GM18909 (cell line): ENCODE measurements around the gene EIPR1.
A peak's percentile ranks its signal among the peaks of the same experiment; 100 is the strongest.

ENCODE experiments used
- ATAC-seq: cut with Tn5 transposase; IDR thresholded peaks from one replicate; pipeline ENCODE4 v1.9.1; 2021; ENCODE audit warnings: mild to moderate bottlenecking; ENCODE audit not compliant: unreplicated experiment, poor library complexity

EIPR1 gene

DNA sequence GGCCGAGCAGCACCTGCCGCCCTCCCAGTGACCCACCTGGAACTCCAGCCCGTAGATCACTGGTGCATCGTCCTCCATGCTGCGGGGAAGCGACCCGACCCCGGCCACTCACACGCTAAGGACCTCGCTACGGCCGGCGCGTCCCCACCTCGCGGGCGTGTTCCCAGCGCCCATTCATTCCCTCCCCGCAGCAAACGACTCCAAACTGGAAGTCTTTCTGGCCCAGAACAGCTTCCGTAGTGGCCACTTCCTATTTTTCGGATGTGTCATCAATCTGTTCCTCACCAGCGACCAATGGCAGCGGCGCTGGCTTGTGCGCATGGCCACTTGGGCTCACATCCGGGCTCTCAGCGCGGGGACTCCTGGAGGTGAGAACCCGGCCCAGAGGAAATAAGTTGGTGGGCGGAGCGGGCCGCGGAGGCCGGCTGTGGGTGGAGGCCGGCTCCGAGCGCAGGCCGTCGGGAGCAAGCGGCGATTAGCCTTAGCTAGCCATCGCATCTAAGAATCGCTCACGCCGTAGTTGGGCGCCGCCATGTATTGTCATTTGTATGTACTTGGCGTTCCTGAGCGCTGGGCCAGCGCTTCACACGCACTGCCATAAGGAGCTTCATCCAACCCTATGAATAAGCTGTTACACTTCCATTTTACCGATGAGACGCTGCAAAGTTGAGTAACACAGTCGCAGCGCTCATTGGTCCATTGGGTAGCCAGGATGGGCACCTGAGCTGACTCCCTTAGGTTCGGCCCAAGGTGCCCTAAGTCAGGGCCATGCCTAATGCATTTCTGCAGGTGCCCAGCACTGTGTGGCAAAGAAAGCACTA, at the start of gene EIPR1:
Gene EIPR1 (minus strand): TSS at position 207 of the 821 bp plus-strand sequence. CDS start 129 bp downstream, at position 78.
- ATAC-seq = peak; percentile 86

- no peak for ATAC-seq
Measured at GRCh38 chr2:3427272-3427671, 49.7 kb upstream of the EIPR1 start.

DNA sequence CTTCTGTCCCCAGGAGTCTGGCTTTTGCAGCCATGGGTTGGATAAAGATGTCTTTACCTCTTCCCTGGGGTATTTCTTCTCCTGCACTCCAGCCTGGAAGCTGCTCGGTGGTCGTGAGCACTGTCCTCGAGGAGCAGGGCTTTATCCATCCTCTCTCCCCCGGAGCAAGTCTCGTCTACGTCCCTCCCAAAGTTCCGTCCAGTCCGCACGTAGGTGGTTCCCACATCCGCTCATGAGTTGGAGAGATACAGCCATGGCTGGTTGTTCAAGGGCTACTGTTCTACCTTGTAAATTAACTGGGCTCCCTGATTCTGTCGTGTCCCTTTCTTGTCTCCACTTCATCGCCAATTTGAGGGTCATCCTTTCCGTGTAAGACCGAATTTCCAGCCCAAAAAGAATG, 49.0 kb upstream of the EIPR1 start:
- ATAC-seq = no peak

GRCh38 chr2:3424171-3424795, 46.7 kb upstream of the EIPR1 start:
- no peak for ATAC-seq

DNA sequence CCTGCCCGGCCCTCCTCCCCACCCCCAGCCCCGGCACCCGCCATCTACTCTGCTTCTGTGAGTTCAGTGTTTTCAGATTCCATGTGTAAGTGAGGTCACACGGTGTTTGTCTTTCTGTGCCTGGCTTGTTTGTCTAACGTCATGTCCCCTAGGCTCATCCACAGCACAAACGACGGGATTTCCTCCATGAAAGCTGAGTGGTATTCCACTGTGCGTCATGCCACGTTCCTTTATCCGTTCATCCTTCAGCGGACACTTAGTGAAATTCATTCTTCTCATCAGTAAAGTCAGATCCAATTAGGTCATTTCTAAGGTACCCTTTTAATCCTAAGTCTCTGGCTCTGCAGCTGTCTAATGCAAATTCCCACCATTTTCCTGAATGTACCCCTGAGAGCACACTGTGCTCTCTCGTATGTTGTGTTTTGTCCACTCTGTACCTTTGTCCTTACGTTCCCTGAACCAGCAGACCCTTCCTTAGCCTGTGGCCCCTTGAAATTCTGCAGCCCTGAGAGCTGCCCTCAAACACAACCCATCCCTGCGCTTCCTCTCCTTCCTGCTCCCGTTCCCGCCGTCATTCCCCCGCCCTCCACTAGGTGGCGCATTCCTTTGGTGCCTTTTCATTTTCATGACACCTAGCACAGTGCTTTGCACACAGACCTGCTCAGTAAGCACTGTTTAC, 46.0 kb upstream of the EIPR1 start:
- peak; percentile 59 for ATAC-seq

DNA sequence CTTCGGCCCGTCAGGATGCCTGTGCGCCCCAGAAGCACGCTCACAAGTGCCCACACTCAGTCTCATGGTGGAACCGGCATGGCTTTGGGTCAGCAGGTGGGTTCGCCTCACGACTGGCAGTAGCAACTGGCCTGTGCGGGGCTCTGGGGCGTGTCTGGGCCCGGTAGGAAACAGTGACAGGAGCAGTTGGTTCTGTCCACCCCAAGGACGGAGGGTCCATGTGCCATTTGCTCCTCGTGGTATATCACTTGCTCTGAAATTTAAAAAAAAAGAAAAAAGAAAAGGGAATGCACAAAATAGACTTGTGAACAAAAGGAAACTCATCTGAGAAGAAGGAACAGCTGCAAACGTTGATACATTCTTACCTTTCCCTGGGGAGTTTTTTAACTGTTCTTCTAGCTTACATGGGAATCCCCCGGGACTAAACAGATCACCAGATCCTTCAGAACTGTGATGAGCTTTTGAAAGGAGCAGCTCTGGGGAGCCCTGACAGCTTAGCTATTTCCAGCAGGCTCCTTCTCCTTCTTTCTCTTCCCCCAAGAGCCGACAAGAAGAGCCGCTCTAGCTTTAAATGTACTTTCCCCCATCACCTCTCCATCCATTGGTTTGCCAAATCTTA, 44.7 kb upstream of the EIPR1 start:
- peak; percentile 56 for ATAC-seq

- ATAC-seq = no peak
Measured at GRCh38 chr2:3421580-3421979, 44.0 kb upstream of the EIPR1 start.

DNA sequence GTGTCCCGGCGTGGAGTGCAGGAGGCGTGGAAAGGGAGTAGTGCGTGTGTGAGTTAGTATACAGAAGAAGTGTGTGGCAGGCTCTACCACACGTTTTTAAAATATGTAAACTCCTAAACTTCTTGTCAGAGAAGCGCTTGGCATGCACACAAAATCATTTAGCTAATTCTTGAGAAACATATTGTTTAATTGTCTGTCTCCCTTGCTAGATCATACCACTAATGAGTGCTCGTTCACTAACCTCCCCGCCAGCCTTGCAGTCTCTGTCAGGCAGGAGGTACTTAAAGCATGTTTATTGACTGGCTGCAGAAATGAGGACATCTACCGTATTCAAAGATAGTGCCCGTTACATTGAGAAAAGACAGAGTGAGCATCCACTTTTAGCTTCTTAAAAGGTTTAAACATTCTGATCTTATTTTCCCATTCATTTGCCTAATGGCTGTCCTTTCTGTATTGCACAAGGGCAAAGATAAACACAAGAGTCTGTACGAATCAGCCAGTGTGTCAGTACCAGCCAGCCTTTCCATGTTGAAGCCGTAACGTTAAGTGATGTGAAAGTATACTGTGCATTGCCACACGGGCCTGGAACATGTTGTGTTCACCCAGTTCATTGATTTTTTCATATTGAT, 43.3 kb upstream of the EIPR1 start:
- no peak for ATAC-seq

- no peak for ATAC-seq
Measured at GRCh38 chr2:3420076-3420768, 42.6 kb upstream of the EIPR1 start.

DNA sequence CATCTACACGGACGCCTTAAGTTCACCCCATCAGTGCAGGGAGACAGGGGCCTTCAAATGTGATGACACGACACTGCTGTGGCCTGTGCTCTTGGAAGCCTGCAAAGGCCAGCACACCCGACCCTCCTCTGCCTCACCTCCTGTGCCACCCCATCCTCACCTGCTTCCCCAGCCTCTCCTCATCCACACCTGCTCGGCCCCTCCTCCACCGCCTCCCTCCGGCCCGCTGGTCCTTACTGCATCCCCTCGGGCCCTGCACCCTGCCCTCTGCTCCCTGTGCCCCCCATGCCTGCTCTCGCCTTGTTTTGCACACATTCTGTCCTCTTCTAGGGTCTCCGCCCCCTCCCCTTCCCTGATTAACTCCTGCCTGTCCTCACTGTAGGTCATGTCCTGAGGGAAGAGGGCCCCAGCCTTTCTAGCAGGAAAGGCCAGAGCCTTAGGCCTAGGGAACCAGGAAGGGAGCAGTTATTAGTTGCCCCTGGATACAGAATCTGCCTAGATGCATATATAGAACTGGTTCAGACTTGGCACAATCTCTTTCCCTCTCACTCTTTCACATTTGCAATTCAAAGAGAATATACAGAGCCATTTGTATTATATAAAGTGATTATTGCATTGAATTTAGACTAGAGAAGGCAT, 41.3 kb upstream of the EIPR1 start:
- no peak for ATAC-seq

GRCh38 chr2:3414133-3414860, 36.7 kb upstream of the EIPR1 start:
- ATAC-seq = no peak

DNA sequence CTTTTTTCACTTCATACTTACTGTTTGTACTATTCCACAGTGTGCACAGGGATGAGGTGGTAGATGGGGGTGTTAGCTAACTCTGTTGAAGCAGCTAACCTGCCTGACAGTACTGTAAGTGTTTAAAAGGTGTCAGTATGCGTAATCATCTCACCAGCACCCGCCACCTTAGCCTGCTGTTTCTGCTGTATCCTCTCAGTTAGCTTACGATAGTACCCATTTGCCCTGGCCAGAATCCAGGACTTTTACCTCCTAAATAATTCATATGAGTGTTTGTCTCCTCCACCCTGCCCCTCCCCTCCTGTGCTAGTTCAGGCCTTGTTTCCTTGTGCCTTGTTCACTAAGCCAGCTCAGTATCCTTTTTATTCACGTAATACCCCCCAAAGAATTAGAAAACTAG, 36.1 kb upstream of the EIPR1 start:
- ATAC-seq = no peak

DNA sequence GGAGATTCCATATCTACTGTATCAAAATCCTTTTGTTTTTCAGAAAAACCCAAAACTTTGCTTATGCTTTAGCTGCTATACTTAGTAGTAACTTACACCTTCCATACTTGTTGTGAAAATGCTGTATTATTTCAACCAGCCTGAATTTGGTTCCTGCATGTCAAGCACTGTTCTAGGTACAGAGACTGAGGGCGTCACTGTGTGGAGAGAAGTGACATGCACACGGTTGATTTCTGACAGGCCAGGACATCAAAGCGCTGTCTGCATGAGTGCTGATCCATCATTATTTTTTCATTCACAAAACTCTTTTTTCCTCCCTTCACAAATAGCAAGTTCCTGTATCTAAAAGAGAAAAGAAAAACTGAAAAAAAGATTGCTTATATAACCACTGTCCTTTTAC, 33.5 kb upstream of the EIPR1 start:
- no peak for ATAC-seq

- no peak for ATAC-seq
Measured at GRCh38 chr2:3409627-3410170, 32.1 kb upstream of the EIPR1 start.

DNA sequence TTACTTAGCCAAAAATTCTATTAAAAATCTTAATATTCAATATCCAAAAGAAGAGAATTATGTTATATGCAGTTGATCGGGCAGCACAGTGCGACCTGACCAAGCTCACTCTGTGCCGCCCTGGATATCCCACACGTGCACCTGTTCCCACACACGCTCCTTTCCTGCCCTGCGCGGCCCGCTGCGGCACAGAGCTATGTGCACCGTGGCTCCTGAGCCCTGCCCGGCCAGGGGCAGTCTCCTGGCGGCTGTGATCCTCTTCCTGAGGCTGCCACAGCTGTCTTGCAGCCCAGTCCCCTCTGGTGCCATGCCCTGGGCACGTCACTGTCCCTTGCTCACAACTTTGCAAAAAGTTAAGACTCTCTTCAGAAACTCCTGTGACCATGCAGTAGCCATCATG, 31.2 kb upstream of the EIPR1 start:
- ATAC-seq = no peak

DNA sequence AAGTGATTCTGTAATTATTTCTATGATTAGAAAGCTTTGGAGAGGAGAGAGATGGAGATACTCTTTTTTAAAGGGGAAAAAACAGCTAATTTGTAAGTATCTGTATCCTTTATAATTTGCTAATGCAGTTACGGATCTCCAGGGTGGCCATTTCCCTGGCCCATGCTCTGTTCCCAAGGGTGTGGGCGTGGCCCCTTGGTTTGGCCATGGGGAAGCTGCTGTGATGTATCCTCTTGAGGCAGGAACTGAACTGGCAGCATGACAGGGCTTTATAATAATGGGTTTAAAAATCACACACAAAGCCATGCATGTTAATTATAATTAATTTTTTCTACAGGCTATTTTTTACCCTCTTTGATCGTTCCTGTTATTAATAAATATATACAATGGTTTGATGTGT, 28.9 kb upstream of the EIPR1 start:
- no peak for ATAC-seq

DNA sequence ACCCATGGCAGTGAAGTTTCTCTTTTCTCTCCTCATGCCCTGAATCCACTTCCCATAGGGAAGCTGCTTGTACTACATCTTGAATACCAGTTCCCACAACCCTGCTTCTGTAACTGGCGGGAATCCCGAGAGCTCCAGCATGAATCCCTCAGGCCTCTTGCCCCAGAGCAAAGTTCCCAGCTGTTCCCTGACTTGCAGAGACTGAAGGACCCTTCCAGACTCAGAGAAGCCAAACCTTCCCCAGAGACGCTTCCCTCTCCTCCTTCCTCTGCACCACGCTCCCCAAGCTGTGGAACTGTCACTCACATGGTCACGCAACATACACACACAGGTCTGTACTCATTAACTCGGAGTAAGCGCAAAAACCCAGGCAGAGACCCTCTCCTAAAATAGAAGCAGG, 28.3 kb upstream of the EIPR1 start:
- ATAC-seq = no peak

DNA sequence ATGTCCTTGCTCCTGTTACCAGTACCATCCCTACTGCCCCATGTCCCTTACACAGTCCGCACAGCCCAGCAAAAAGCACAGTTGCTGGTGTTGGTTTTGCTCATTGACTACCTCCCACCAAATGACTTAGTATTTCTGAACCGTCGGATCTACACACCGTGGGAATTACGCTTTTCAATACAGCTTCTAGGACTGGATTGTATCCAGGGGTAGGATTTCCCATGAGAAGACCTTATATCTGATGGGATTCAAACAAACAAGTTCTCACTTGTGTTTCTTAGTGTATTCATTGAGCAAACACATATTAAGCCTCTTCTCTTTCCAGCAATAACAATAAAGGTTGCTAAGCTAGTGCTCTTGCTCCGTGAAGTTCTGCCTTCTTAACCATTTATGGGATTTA, 27.7 kb upstream of the EIPR1 start:
- no peak for ATAC-seq
